Measurements from ENCODE around the gene ANKFY1.

ANKFY1 gene

GRCh38 chr17:4176808-4177472, 86.8 kb downstream of the ANKFY1 start:
- DNase-seq: peak in 1 of 2 donors; percentile 19

- DNase-seq: peak; percentile 26 to 47
Observed at GRCh38 chr17:4175921-4176807, 87.6 kb downstream of the ANKFY1 start.

DNA sequence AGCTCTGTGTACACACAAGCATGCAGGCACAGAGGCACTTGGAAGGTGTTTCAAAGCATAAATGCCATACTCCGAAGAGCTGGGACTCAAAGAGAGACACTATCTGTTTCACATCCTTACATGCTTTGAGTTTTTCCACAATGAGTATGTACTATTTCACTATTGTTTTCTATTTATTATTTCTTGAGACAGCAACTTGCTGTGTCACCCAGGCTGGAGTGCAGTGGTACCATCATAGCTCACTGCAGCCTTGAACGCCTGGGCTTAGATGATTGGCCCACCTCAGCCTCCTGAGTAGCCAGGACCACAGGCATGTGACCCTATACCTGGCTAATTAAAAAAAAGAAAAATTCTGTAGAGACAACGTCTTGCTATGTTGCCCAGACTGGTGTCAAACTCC, 89.2 kb downstream of the ANKFY1 start:
- no peak for DNase-seq

GRCh38 chr17:4173781-4174180, 90.0 kb downstream of the ANKFY1 start:
- DNase-seq: no peak

- no peak for DNase-seq
Observed at GRCh38 chr17:4172356-4172755, 91.4 kb downstream of the ANKFY1 start.

DNA sequence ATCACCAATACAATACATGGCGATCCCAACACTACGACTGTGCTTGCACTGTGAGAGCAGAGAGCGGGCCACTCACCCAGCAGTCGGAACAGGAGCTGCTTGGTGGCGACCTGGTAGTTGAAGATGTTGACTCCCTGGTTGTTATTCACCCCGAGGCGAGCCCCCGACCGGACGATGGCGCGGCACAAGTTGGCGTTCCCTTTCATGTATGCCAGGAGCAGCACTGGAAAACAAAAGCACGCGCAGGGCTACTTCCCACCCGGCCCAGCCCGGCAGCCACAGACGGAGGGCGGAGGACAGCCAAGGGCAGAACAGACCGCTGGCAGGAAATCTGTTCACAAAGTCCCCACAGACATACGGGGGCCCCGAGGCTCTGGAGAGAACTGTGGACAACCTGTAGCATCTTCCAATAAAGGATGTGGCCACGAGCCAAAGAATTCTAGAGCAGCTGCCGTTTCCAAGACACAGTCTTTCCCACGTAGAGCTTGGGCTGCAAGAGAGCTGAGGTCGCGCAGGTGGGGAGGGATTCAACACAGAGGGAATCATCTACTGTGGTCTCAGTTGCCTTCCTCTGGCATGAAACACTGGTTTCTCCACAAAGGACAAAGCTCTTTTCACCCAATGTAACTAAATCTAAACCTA, 93.0 kb downstream of the ANKFY1 start:
- DNase-seq: no peak

- peak; percentile 23 to 46 for DNase-seq
Observed at GRCh38 chr17:4167786-4168185, 96.0 kb downstream of the ANKFY1 start.

DNA sequence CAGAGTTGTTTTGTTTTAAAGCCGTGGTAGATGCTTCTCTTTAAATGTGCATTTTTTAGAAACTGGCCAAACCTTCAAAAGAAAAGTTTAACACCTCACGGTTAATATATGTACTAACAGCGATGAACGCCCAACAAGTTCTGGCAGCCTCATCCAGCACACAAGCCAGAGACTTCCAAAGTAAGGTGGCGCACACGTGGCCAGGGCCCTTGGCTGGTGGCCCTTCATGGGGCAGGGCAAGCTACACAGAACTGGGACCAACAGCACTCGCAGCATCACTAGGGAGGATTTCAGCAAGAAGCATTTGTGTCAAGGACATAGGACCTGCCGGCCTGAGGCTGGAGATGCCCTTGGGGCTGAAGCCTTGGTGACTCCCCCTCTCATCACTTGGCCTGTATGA, 97.4 kb downstream of the ANKFY1 start:
- no peak for DNase-seq

- DNase-seq: no peak
Observed at GRCh38 chr17:4165301-4166010, 98.3 kb downstream of the ANKFY1 start.

- DNase-seq: no peak
Observed at GRCh38 chr17:4163951-4164350, 99.8 kb downstream of the ANKFY1 start.

- DNase-seq: no peak
Observed at GRCh38 chr17:4162775-4163466, 100.9 kb downstream of the ANKFY1 start.

DNA sequence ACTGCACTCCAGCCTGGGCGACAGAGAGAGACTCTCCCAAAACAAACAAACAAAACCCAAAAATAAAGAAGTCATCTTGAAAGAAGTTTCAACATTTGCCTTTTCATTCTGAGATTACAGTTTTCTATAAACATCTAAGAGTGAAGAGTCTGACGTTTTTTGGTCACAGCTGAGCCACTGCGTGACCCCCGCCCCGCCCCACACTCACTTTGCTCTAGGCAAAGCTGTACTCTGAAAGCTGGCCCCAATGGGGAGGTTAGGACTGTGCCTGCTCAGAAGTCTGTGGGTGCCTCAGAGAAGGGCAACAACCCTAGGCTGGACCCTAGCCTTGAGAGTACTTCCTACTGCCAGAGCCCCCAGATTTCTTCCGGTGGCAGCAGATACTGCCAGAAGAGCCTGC, 101.5 kb downstream of the ANKFY1 start:
- DNase-seq: no peak

DNA sequence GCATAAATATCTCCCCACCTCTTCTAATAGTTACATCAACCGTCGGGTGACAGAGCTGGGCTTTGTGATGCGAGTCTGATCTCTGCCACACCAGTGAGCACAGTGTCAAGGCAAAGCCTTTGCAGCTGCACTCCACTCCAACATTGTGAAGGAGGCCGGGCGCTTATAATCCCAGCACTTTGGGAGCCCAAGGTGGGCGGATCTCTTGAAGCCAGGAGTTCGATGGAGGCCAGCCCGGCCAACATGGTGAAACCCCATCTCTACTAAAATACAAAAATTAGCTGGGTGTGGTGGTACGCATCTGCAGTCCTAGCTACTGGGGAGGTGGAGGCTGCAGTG, 101.8 kb downstream of the ANKFY1 start:
- no peak for DNase-seq

DNA sequence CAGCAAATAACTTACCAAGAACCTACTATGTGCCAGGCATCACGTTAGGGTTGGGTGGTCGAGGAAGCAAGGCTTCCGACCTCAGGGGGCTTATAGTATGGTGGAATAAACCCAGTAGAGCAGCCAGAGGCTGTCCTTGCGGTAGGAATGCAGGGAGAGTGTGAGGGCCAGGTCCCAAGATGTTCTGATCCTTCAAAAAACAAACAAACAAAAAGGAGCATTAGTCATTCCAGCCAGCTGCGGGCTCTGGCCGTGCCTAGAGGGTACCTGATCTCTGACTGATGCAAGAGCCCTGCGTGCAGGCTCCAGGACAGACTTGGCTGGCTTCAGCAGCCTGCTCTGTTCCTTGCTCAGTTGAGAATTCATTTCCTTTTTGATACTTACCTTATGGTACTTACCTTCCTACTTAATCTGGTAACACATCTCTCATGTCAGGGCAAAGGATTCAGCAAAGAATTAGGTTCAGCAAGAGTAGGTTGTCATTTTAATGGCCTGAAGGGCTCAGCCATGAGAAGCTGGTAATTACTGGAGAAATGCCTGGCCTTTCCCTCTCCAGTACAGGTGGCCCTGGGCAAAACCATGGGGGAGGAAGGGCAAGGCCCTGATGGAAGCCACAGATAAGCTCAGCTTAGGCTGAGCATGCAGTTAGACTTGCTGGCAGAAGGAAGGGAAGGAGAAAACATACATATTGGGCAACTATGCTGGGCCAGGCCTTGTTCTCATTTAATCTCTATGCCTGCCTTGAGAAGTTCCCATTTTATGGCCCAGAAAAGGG, 102.4 kb downstream of the ANKFY1 start:
- DNase-seq: no peak

GRCh38 chr17:4160294-4160859, 103.4 kb downstream of the ANKFY1 start:
- no peak for DNase-seq

DNA sequence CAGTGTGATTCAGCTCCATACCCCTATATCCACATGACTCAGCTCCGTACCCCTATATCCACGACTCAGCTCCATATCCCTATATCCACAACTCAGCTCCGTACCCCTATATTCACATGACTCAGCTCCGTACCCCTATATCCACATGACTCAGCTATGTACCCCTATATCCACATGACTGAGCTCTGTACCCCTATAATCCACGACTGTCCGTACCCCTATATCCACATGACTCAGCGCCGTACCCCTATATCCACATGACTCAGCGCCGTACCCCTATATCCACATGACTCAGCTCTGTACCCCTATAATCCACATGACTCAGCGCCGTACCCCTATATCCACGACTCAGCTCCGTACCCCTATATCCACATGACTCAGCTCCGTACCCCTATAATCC, 104.0 kb downstream of the ANKFY1 start:
- DNase-seq: no peak

- no peak for DNase-seq
Observed at GRCh38 chr17:4157618-4158333, 106.0 kb downstream of the ANKFY1 start.

GRCh38 chr17:4156750-4157381, 106.9 kb downstream of the ANKFY1 start:
- no peak for DNase-seq

GRCh38 chr17:4155980-4156620, 107.7 kb downstream of the ANKFY1 start:
- peak in 1 of 2 donors; percentile 22 for DNase-seq

DNA sequence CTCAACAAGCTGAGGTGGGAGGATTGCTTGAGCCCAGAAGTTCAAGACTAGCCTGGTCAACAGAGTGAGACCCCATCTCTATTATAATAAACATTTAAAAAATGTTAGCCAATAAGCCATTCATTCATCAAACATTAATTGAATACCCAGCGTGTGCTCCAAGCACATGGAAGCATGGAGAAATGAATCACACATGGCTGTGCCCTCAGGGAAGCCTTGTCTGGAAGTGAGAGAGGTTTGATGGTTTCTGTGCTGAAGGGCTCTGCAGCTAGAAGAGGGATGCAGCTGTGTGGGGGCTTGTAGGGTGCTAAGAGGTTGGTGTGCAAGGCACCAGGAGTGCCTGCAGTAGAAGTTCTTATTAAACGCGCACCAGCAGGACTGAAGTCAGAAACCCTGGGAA, 109.6 kb downstream of the ANKFY1 start:
- no peak for DNase-seq
